HG03097 (cell line): ENCODE data around the gene HSPBP1.
A peak's percentile ranks its signal among the peaks of the same experiment; 100 is the strongest.

ENCODE experiments used
- ATAC-seq: cut with Tn5 transposase; IDR thresholded peaks from one replicate; pipeline ENCODE4 v1.9.1; 2021; ENCODE audit not compliant: unreplicated experiment, low FRiP score

The HSPBP1 gene

GRCh38 chr19:55276720-55277430 is 3.0 kb downstream of the HSPBP1 start:
- ATAC-seq: no peak

GRCh38 chr19:55275851-55276719 is 3.8 kb downstream of the HSPBP1 start:
- ATAC-seq: no peak

GRCh38 chr19:55273978-55274707 is 5.8 kb downstream of the HSPBP1 start:
- no peak for ATAC-seq

GRCh38 chr19:55272142-55272541 is 7.8 kb downstream of the HSPBP1 start:
- no peak for ATAC-seq

- no peak for ATAC-seq
These were observed 9.6 kb downstream of the HSPBP1 start for GRCh38 chr19:55270172-55270942.

- ATAC-seq: no peak
These were observed 10.6 kb downstream of the HSPBP1 start for GRCh38 chr19:55269299-55269698.

- ATAC-seq: no peak
These were observed 13.1 kb downstream of the HSPBP1 start for GRCh38 chr19:55266840-55267239.

- ATAC-seq: no peak
These were observed 13.5 kb downstream of the HSPBP1 start for GRCh38 chr19:55266404-55266803.

GRCh38 chr19:55265723-55266386 is 14.1 kb downstream of the HSPBP1 start:
- ATAC-seq: no peak

GRCh38 chr19:55265173-55265572 is 14.7 kb downstream of the HSPBP1 start:
- no peak for ATAC-seq

GRCh38 chr19:55264531-55264930 is 15.4 kb downstream of the HSPBP1 start:
- ATAC-seq: no peak

GRCh38 chr19:55262359-55262758 is 17.6 kb downstream of the HSPBP1 start:
- no peak for ATAC-seq

- ATAC-seq: no peak
These were observed 18.2 kb downstream of the HSPBP1 start for GRCh38 chr19:55261671-55262126.

- no peak for ATAC-seq
These were observed 20.2 kb downstream of the HSPBP1 start for GRCh38 chr19:55259540-55260210.

- ATAC-seq: peak; percentile 62
These were observed 20.9 kb downstream of the HSPBP1 start, which contains the start of gene PPP6R1 for GRCh38 chr19:55258828-55259539. Gene PPP6R1, minus strand, starts transcription at chr19:55259017. Its CDS starts 11,914 bp downstream, at chr19:55247103.

- peak; percentile 5 for ATAC-seq
These were observed 21.5 kb downstream of the HSPBP1 start for GRCh38 chr19:55258476-55258827.

- ATAC-seq: no peak
These were observed 22.2 kb downstream of the HSPBP1 start for GRCh38 chr19:55257461-55258420.
